ENCODE data around the gene BBOF1. TPM values are rescaled to one million over a fixed set of nuclear protein-coding genes. Genes with fewer than 3 reads are reported as not detected.
"Not testable (repeated sequence)": the region's sequence is repeated elsewhere in the genome, so short reads cannot be mapped to it uniquely, and the experiment has no call there.

BBOF1 gene
- total RNA-seq, 1 donor from 2014 or later = 4.5 TPM

GRCh38 chr14:74109369-74109768, 90.2 kb downstream of the BBOF1 start:
- TF ChIP-seq, protein P1, sequence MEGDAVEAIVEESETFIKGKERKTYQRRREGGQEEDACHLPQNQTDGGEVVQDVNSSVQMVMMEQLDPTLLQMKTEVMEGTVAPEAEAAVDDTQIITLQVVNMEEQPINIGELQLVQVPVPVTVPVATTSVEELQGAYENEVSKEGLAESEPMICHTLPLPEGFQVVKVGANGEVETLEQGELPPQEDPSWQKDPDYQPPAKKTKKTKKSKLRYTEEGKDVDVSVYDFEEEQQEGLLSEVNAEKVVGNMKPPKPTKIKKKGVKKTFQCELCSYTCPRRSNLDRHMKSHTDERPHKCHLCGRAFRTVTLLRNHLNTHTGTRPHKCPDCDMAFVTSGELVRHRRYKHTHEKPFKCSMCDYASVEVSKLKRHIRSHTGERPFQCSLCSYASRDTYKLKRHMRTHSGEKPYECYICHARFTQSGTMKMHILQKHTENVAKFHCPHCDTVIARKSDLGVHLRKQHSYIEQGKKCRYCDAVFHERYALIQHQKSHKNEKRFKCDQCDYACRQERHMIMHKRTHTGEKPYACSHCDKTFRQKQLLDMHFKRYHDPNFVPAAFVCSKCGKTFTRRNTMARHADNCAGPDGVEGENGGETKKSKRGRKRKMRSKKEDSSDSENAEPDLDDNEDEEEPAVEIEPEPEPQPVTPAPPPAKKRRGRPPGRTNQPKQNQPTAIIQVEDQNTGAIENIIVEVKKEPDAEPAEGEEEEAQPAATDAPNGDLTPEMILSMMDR (IDR thresholded peaks at IDR 0.05; ENCODE audit: unreplicated experiment) = no peak
- H3K27ac Mint-ChIP-seq = no peak overlapping the region
- H3K4me3 Mint-ChIP-seq (ENCODE audit: low read depth) = no peak overlapping the region
- no peaks in the 10 kb centered on the region for H3K27me3 Mint-ChIP-seq
- DNase-seq (ENCODE audit: low spot score, unreplicated experiment) = no peak
- H3K9me3 Mint-ChIP-seq (ENCODE audit: low read depth) = no peaks in the 10 kb centered on the region
- peaks cover 12% of the 10 kb centered on the region for H3K36me3 Mint-ChIP-seq (ENCODE audit: insufficient read depth)
- H3K4me1 Mint-ChIP-seq (ENCODE audit: low read depth) = peaks cover 3% of the 10 kb centered on the region

DNA sequence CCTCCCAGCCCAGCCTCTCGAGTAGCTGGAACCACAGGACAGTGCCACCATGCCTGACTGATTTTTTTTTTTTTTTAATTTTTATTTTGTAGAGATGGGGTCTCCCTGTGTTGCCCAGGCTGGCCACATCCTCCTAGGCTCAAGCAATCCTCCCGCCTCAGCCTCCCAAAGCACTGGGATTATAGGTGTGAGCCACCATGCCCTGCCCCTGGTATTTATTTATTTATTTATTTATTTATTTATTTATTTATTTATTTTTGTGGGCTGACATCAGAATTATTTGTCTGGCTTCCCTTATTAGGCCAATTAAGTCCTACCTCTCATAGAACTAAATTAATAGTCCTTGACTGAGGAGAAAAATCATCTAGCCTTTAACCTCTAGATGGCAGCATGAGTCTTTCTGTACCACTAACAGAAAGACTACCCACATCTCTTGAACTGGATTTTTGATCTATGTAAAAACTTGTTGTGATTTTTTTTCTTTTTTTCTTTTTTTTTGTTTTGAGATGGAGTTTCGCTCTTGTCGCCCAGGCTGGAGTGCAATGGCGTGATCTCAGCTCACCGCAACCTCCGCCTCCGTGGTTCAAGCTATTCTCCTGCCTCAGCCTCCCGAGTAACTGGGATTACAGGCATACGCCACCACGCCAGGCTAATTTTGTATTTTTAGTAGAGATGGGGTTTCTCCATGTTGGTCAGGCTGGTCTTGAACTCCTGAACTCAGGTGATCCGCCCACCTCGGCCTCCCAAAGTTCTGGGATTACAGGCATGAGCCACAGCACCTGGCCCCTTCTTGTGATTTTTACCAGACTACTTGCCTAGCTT, 92.5 kb downstream of the BBOF1 start:
- Mint-ChIP-seq H3K36me3 (ENCODE audit: insufficient read depth) (peaks cover 12% of the 10 kb centered on the region), H3K4me1 (ENCODE audit: low read depth) (peaks cover 10% of the 10 kb centered on the region)
- H3K4me3 Mint-ChIP-seq (ENCODE audit: low read depth); DNase-seq (ENCODE audit: low spot score, unreplicated experiment); H3K27ac Mint-ChIP-seq; H3K27me3 Mint-ChIP-seq; H3K9me3 Mint-ChIP-seq (ENCODE audit: low read depth): not testable (repeated sequence)
- TF ChIP-seq, protein P1 (IDR thresholded peaks at IDR 0.05; ENCODE audit: unreplicated experiment) = peak; percentile 75

Other genes starting within 250 kb of the BBOF1 start
- gene PTGR2, start 167.5 kb upstream of the BBOF1 start, total RNA-seq = 6.9 and 11.0 TPM in 2 replicates
- 49.9 and 53.3 TPM in 2 replicates for gene ZNF410, start 132.5 kb upstream of the BBOF1 start, total RNA-seq
- gene FAM161B, start 69.3 kb upstream of the BBOF1 start, total RNA-seq = 3.4 and 3.7 TPM in 2 replicates
- 20.8 and 22.9 TPM in 2 replicates for gene COQ6, start 69.0 kb upstream of the BBOF1 start, total RNA-seq
- 13.9 and 14.2 TPM in 2 replicates for gene ENTPD5, start 61 bp upstream of the BBOF1 start, total RNA-seq
- 55.4 and 57.3 TPM in 2 replicates for gene ALDH6A1, start 65.1 kb downstream of the BBOF1 start, total RNA-seq
- 13.4 and 14.3 TPM in 2 replicates for gene LIN52, start 65.6 kb downstream of the BBOF1 start, total RNA-seq
- gene VSX2, start 220.1 kb downstream of the BBOF1 start, total RNA-seq = not detected in 2 replicates